ENCODE results near the gene LPAR2.

LPAR2 gene

GRCh38 chr19:19637186-19637522, 9.1 kb upstream of the LPAR2 start:
- Histone ChIP-seq H3K27ac (ENCODE audit: low read length) (no peak overlapping the region), H3K9ac (ENCODE audit: low read length) (no peak overlapping the region), H3K4me3 (ENCODE audit: low read length) (no peak overlapping the region), H3K36me3 (ENCODE audit: control insufficient read depth, low read depth, low read length) (peaks cover 4% of the 10 kb centered on the region), H3K4me1 (ENCODE audit: control insufficient read depth, low read depth, low read length) (no peaks in the 10 kb centered on the region), H3K9me3 (ENCODE audit: control insufficient read depth, low read depth, low read length) (no peaks in the 10 kb centered on the region), H3K27me3 (ENCODE audit: control insufficient read depth, insufficient read depth, low read length) (no peaks in the 10 kb centered on the region)

- Histone ChIP-seq H3K4me3 (ENCODE audit: low read length) (no peak overlapping the region), H3K9me3 (ENCODE audit: control insufficient read depth, low read depth, low read length) (no peaks in the 10 kb centered on the region), H3K27me3 (ENCODE audit: control insufficient read depth, insufficient read depth, low read length) (no peaks in the 10 kb centered on the region), H3K36me3 (ENCODE audit: control insufficient read depth, low read depth, low read length) (peaks cover 4% of the 10 kb centered on the region), H3K9ac (ENCODE audit: low read length) (no peak overlapping the region), H3K27ac (ENCODE audit: low read length) (no peak overlapping the region), H3K4me1 (ENCODE audit: control insufficient read depth, low read depth, low read length) (no peaks in the 10 kb centered on the region)
Observed at GRCh38 chr19:19636573-19637185, 8.7 kb upstream of the LPAR2 start.

GRCh38 chr19:19635313-19635702, 7.3 kb upstream of the LPAR2 start:
- Histone ChIP-seq H3K36me3 (ENCODE audit: control insufficient read depth, low read depth, low read length) (peaks cover 4% of the 10 kb centered on the region), H3K9ac (ENCODE audit: low read length) (no peak overlapping the region), H3K9me3 (ENCODE audit: control insufficient read depth, low read depth, low read length) (no peaks in the 10 kb centered on the region), H3K27me3 (ENCODE audit: control insufficient read depth, insufficient read depth, low read length) (no peaks in the 10 kb centered on the region), H3K27ac (ENCODE audit: low read length) (no peak overlapping the region), H3K4me1 (ENCODE audit: control insufficient read depth, low read depth, low read length) (no peaks in the 10 kb centered on the region), H3K4me3 (ENCODE audit: low read length) (no peak overlapping the region)

- no peaks in the 10 kb centered on the region for H3K27me3 ChIP-seq (ENCODE audit: control insufficient read depth, insufficient read depth, low read length)
- peaks cover 4% of the 10 kb centered on the region for H3K36me3 ChIP-seq (ENCODE audit: control insufficient read depth, low read depth, low read length)
- no peaks in the 10 kb centered on the region for H3K9me3 ChIP-seq (ENCODE audit: control insufficient read depth, low read depth, low read length)
- H3K4me1 ChIP-seq (ENCODE audit: control insufficient read depth, low read depth, low read length) = no peaks in the 10 kb centered on the region
- no peak overlapping the region for H3K4me3 ChIP-seq (ENCODE audit: low read length)
- H3K27ac ChIP-seq (ENCODE audit: low read length) = no peak overlapping the region
- no peak overlapping the region for H3K9ac ChIP-seq (ENCODE audit: low read length)
Observed at GRCh38 chr19:19634516-19635312, 6.7 kb upstream of the LPAR2 start.

- no peak overlapping the region for H3K4me3 ChIP-seq (ENCODE audit: low read length)
- no peaks in the 10 kb centered on the region for H3K9me3 ChIP-seq (ENCODE audit: control insufficient read depth, low read depth, low read length)
- H3K36me3 ChIP-seq (ENCODE audit: control insufficient read depth, low read depth, low read length) = peaks cover 4% of the 10 kb centered on the region
- no peaks in the 10 kb centered on the region for H3K4me1 ChIP-seq (ENCODE audit: control insufficient read depth, low read depth, low read length)
- no peak overlapping the region for H3K27ac ChIP-seq (ENCODE audit: low read length)
- no peaks in the 10 kb centered on the region for H3K27me3 ChIP-seq (ENCODE audit: control insufficient read depth, insufficient read depth, low read length)
- no peak overlapping the region for H3K9ac ChIP-seq (ENCODE audit: low read length)
Observed at GRCh38 chr19:19633711-19634515, 5.9 kb upstream of the LPAR2 start.

GRCh38 chr19:19632661-19633060, 4.6 kb upstream of the LPAR2 start:
- no peak overlapping the region for H3K27ac ChIP-seq (ENCODE audit: low read length)
- H3K36me3 ChIP-seq (ENCODE audit: control insufficient read depth, low read depth, low read length) = peaks cover 4% of the 10 kb centered on the region

GRCh38 chr19:19631346-19631745, 3.3 kb upstream of the LPAR2 start:
- Histone ChIP-seq H3K27me3 (ENCODE audit: control insufficient read depth, insufficient read depth, low read length) (no peaks in the 10 kb centered on the region), H3K9me3 (ENCODE audit: control insufficient read depth, low read depth, low read length) (no peaks in the 10 kb centered on the region), H3K4me1 (ENCODE audit: control insufficient read depth, low read depth, low read length) (peaks cover 7% of the 10 kb centered on the region), H3K36me3 (ENCODE audit: control insufficient read depth, low read depth, low read length) (peaks cover 4% of the 10 kb centered on the region), H3K4me3 (ENCODE audit: low read length) (no peak overlapping the region), H3K27ac (ENCODE audit: low read length) (no peak overlapping the region), H3K9ac (ENCODE audit: low read length) (no peak overlapping the region)

More at GRCh38 chr19:19632661-19633060, 4.6 kb upstream of the LPAR2 start:
- Histone ChIP-seq H3K4me3 (ENCODE audit: low read length) (no peak overlapping the region), H3K9ac (ENCODE audit: low read length) (no peak overlapping the region), H3K4me1 (ENCODE audit: control insufficient read depth, low read depth, low read length) (no peaks in the 10 kb centered on the region), H3K27me3 (ENCODE audit: control insufficient read depth, insufficient read depth, low read length) (no peaks in the 10 kb centered on the region), H3K9me3 (ENCODE audit: control insufficient read depth, low read depth, low read length) (no peaks in the 10 kb centered on the region)

- Histone ChIP-seq H3K27me3 (ENCODE audit: control insufficient read depth, insufficient read depth, low read length) (no peaks in the 10 kb centered on the region), H3K9ac (ENCODE audit: low read length) (no peak overlapping the region), H3K27ac (ENCODE audit: low read length) (no peak overlapping the region), H3K4me1 (ENCODE audit: control insufficient read depth, low read depth, low read length) (peaks cover 7% of the 10 kb centered on the region), H3K36me3 (ENCODE audit: control insufficient read depth, low read depth, low read length) (peaks cover 4% of the 10 kb centered on the region), H3K4me3 (ENCODE audit: low read length) (no peak overlapping the region), H3K9me3 (ENCODE audit: control insufficient read depth, low read depth, low read length) (no peaks in the 10 kb centered on the region)
Observed at GRCh38 chr19:19630426-19630825, 2.4 kb upstream of the LPAR2 start.

GRCh38 chr19:19630062-19630414, 2.0 kb upstream of the LPAR2 start:
- Histone ChIP-seq H3K4me1 (ENCODE audit: control insufficient read depth, low read depth, low read length) (peaks cover 7% of the 10 kb centered on the region), H3K9ac (ENCODE audit: low read length) (no peak overlapping the region), H3K27ac (ENCODE audit: low read length) (no peak overlapping the region), H3K27me3 (ENCODE audit: control insufficient read depth, insufficient read depth, low read length) (no peaks in the 10 kb centered on the region), H3K36me3 (ENCODE audit: control insufficient read depth, low read depth, low read length) (peaks cover 4% of the 10 kb centered on the region), H3K9me3 (ENCODE audit: control insufficient read depth, low read depth, low read length) (no peaks in the 10 kb centered on the region), H3K4me3 (ENCODE audit: low read length) (no peak overlapping the region)

GRCh38 chr19:19628501-19629134, 598 bp upstream of the LPAR2 start:
- Histone ChIP-seq H3K9ac (ENCODE audit: low read length) (peak overlapping the region; percentile 74), H3K9me3 (ENCODE audit: control insufficient read depth, low read depth, low read length) (no peaks in the 10 kb centered on the region), H3K4me3 (ENCODE audit: low read length) (peak overlapping the region; percentile 81), H3K27ac (ENCODE audit: low read length) (no peak overlapping the region), H3K36me3 (ENCODE audit: control insufficient read depth, low read depth, low read length) (peaks cover 15% of the 10 kb centered on the region), H3K4me1 (ENCODE audit: control insufficient read depth, low read depth, low read length) (peaks cover 7% of the 10 kb centered on the region), H3K27me3 (ENCODE audit: control insufficient read depth, insufficient read depth, low read length) (no peaks in the 10 kb centered on the region)

Measured in iPS-18a (cell line).